ENCODE data around the gene VSNL1. TPM values are rescaled to one million over a fixed set of nuclear protein-coding genes. Genes with fewer than 3 reads are reported as not detected.

The VSNL1 gene
- total RNA-seq, 3 donors from 2014 or later = 2.1 to 5.4 (median 2.1) TPM

DNA sequence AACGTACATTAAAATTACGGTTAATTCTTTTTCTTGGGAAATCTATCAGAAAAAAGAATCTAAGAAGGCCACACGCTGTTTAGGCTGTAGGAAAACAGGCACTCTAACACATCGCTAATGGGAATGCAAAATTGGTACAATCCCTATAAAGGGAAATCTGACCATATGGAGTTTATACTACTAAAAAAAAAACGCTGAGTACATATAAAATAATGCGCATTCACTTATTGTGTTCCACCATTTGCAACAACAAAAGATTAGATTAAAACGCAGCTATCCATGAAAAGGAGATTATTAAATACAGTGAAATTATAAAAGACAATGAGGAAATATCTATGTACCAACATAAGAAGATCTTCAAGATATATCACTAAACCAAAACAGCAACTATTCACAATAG, 150.3 kb downstream of the VSNL1 start:
- ATAC-seq (no peak), DNase-seq (no peak)
- no peak for TF ChIP-seq CTCF (IDR thresholded peaks at IDR 0.05)
- Histone ChIP-seq H3K4me1 (ENCODE audit: low read depth) (no peaks in the 10 kb centered on the region), H3K4me3 (no peak overlapping the region), H3K9me3 (no peaks in the 10 kb centered on the region), H3K36me3 (ENCODE audit: low read depth) (no peaks in the 10 kb centered on the region)
- intact Hi-C loops (cut with DNase I, micrococcal nuclease) = no loop called here

Other genes starting within 250 kb of the VSNL1 start
- under 1 TPM in 1 of 3 donors, not detected in 2; 0.09 TPM for gene RAD51AP2, start 22.3 kb upstream of the VSNL1 start, total RNA-seq
- 10 to 100 TPM; 18.1 to 24.8 (median 22.9) TPM for gene SMC6, start 213.1 kb downstream of the VSNL1 start, total RNA-seq
- gene GEN1, start 213.4 kb downstream of the VSNL1 start, total RNA-seq = 10 to 100 TPM; 12.9 to 31.4 (median 20.1) TPM